Fibroblast of the aortic adventitia (primary cell): Measurements from ENCODE around the gene MAD1L1. TPM values are rescaled to one million over a fixed set of nuclear protein-coding genes. Genes with fewer than 3 reads are reported as not detected.

ENCODE experiments used
- DNase-seq: peaks from one replicate; pipeline ENCODE4 v3.0.0-alpha.2; 2010; ENCODE audit warnings: low read depth
- H3K4me3 ChIP-seq: 2 replicates; pipeline ENCODE4 v1.5.1; 2011; ENCODE audit warnings: low read depth, mild to moderate bottlenecking, control low read depth, low read length, moderate library complexity
- total RNA-seq: library from RNA; depleted of rRNA; stranded (reverse); fragments of >200 nt; gene quantifications from 2 replicates; pipeline ENCODE4 v1.2.3, GENCODE V29; 2012; ENCODE audit warnings: low replicate concordance
- TF ChIP-seq, protein P1 (sequence below): IDR thresholded peaks from 2 replicates; pipeline ENCODE4 v1.5.1; 2011; ENCODE audit warnings: mild to moderate bottlenecking, low read length, control low read depth, inconsistent platforms; ENCODE audit not compliant: insufficient read depth

Gene MAD1L1
- total RNA-seq, 1 donor = 22.9 TPM

DNA sequence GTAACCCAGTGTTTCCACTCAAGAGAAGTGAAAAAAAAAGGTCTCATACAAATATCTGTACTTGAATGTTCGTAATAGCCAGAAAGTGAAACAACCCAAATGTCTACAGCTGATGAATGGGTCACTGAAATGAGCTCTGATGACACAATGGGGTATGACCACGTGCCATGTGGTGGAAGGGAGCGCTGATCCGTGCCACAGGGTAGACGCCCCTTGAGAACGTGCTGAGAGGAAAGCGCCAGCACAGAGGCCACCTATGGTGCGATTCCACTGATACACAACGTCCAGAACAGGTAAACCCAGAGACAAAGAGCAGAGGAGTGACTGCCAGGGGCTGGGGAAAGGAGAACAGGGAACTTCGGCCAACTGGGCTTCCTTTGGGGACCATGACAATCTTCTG is 50.3 kb downstream of the MAD1L1 start:
- TF ChIP-seq, protein P1, sequence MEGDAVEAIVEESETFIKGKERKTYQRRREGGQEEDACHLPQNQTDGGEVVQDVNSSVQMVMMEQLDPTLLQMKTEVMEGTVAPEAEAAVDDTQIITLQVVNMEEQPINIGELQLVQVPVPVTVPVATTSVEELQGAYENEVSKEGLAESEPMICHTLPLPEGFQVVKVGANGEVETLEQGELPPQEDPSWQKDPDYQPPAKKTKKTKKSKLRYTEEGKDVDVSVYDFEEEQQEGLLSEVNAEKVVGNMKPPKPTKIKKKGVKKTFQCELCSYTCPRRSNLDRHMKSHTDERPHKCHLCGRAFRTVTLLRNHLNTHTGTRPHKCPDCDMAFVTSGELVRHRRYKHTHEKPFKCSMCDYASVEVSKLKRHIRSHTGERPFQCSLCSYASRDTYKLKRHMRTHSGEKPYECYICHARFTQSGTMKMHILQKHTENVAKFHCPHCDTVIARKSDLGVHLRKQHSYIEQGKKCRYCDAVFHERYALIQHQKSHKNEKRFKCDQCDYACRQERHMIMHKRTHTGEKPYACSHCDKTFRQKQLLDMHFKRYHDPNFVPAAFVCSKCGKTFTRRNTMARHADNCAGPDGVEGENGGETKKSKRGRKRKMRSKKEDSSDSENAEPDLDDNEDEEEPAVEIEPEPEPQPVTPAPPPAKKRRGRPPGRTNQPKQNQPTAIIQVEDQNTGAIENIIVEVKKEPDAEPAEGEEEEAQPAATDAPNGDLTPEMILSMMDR = no peak
- no peak for DNase-seq

DNA sequence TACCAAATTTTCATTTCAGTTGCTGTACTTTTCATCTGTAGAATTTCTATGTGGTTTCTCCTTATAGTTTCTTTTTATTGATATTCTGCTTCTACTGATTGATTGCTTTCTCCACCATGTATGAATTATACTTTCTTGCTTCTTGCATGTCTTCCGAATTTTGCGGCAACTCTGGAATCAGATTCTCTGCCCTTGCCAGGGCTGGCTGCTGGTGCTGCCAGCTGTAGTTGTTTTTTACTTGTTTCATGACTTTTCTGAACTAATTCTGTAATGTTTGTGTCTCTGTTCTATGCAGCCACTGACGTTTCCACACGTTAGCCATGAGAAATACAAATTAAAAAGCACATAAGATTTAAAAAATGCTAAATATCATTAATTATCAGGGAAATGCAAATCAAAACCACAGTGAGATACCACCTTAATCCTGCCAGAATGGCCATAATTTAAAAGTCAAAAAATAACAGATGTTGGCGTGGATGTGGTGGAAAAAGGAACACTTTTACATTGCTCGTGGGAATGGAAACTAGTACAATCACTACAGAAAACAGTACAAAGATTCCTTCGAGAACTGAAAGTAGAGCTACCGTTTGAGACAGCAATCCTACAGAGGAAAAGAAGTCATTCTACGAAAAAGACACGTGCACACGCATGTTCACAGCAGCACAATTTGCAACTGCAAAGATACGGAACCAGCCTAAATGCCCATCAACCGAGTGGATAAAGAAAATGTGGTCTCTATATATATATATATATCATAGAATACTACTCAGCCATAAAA is 51.5 kb downstream of the MAD1L1 start:
- DNase-seq = no peak
- H3K4me3 ChIP-seq = no peak overlapping the region
- TF ChIP-seq, protein P1 = no peak

More for the DNA sequence above, 50.3 kb downstream of the MAD1L1 start:
- no peak overlapping the region for H3K4me3 ChIP-seq

DNA sequence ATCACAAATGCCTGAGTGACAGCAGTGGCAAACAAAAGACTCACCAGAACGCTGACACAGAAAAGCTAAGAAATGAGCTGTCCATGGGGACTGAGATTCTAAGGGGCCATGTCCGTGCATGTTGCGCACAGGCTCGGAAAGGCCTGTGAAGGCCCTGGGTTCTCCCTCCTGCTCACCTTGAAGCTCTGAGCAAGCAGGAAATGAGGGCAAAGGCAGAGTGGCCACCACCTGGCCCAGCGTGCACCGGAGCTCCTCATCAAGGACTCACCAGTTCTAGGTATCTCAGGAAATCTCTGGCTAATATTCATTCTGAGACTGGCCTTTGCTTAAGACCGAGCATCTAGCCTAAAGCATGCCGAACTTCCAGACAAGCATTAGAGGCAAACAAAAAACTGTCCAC is 52.7 kb downstream of the MAD1L1 start:
- DNase-seq = no peak
- TF ChIP-seq, protein P1 = no peak
- no peak overlapping the region for H3K4me3 ChIP-seq

DNA sequence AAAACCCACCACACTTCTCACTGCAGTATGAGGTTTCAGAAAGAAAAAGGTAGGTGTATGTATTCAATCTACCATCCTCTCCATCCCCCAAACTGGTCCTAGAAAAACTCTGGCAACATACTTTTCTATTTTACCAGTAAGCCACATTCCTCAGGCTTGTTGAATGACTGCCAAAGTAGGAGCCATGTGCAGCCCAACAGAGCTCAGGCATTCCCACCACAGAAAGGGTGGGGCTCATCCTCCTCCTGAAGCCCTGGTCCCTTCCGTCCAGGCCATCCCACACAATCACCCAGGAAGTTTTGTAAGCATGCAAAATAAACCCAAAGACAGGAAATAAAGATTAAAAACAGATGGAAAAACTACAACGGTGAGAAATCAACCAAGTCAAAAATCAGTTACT is 57.2 kb downstream of the MAD1L1 start:
- peak; percentile 99 for DNase-seq
- H3K4me3 ChIP-seq = no peak overlapping the region
- TF ChIP-seq, protein P1 = no peak

DNA sequence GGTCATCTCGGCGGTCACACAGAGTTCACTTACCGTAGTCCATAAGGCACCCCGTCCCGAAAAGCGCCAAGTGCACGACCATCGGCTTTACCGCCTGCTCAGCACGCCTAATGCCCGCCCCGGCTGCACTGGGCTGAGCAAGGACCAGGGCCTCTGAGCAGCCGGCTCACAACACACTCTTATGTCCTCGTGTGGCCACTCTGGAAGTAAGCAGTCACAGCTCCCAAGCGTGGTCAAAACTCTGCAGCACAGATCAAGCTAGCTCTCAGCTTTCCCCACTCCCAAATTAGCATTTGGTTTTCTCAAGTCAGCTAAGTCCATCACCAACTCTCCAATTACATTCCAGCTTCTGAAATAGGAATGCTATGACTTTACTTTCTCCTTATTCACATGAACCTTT is 57.7 kb downstream of the MAD1L1 start:
- TF ChIP-seq, protein P1 = no peak
- no peak for DNase-seq
- no peak overlapping the region for H3K4me3 ChIP-seq

DNA sequence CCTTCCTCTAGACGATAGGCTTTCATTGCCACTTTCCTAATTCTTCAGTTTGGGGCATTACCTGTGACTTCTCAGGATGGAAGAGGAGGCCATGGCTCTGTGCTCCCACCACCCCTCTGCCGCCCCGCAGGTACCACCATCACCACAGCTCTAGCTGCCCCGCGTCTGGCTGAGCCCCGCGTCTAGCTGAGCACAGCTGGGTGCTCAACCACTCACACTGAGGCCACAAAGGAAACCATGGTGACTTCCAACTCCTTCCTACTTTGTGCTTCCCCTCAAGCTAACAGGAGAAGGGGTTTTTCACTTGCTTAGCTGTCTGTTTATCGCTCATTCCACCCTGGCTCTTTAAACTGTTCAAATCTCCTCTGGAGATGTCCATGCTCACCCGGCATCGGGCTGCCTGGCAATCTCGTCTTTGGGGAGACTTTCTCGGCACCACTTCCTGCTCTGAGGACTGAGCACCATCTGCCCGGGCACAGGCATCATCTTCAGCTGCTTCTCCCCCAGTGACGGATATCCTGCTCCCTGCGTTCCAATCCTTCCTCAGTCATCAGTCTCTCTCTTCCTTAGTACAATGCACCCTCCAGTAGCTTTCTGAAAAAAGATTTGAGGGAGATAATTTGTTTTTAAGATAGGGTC is 59.4 kb downstream of the MAD1L1 start:
- no peak overlapping the region for H3K4me3 ChIP-seq
- TF ChIP-seq, protein P1 = no peak

More for the DNA sequence above, 59.4 kb downstream of the MAD1L1 start:
- DNase-seq = no peak
